Measurements from ENCODE around the gene TXN. TPM values are rescaled to one million over a fixed set of nuclear protein-coding genes. Genes with fewer than 3 reads are reported as not detected.

The TXN gene
- total and polyA plus RNA-seq, 2 of the 4 experiments (the other 2 are of a cell fraction): 277 to 578 TPM

DNA sequence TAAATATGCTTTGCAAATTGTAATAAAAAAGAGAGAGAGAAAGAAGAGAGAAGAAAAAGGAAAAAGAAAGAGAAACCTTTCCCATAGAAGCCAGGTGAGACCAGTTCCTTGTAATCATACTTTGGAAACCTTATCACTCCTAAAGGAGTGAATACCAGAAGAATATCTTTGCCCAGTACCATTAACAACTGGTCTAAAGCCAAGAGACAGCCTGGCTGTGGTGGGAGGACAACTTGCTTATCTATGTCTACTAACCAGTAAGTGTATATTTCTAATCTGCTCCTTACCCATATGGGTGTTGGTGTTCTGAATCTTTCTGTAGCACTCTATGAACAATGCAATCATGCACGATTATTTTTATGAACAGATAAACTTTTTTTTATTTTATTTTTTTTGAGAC lies 10.5 kb upstream of the TXN start:
- Histone ChIP-seq H3K14ac (replicated peaks; ENCODE audit: low read depth, low read length) (no peak overlapping the region), H3K36me3 (ENCODE audit: control insufficient read depth, insufficient read depth, low read length) (no peaks in the 10 kb centered on the region), H3K9ac (ENCODE audit: low read depth, low read length) (no peak overlapping the region), H4K5ac (ENCODE audit: low read depth, low read length) (no peak overlapping the region), H3K18ac (ENCODE audit: low read depth, low read length) (no peak overlapping the region), H3K27me3 (ENCODE audit: control insufficient read depth, insufficient read depth, low read length) (no peaks in the 10 kb centered on the region), H3K23ac (ENCODE audit: low read depth, low read length) (no peak overlapping the region), H2AFZ (replicated peaks; ENCODE audit: low read length, poor library complexity) (no peak overlapping the region), H3K9me3 (ENCODE audit: control insufficient read depth, insufficient read depth, low read length) (no peaks in the 10 kb centered on the region), H2AK9ac (replicated peaks; ENCODE audit: low read depth, low read length, poor library complexity) (no peak overlapping the region), H2BK20ac (ENCODE audit: low read depth, low read length) (no peak overlapping the region), H3K4ac (ENCODE audit: low read depth, low read length) (no peak overlapping the region), H3K56ac (ENCODE audit: extremely low read depth, insufficient read depth, low read length) (no peak overlapping the region), H3K4me1 (ENCODE audit: control insufficient read depth, insufficient read depth, low read length) (no peaks in the 10 kb centered on the region), H3K9me1 (ENCODE audit: insufficient read depth, low read length) (no peaks in the 10 kb centered on the region), H2BK15ac (ENCODE audit: low read depth, low read length) (no peak overlapping the region), H3K27ac (ENCODE audit: insufficient read depth, low read length) (no peak overlapping the region), H4K20me1 (ENCODE audit: insufficient read depth, low read length) (no peaks in the 10 kb centered on the region), H3K4me2 (ENCODE audit: low read depth, low read length) (no peak overlapping the region), H2AK5ac (ENCODE audit: low read depth, low read length) (no peak overlapping the region), H2BK5ac (ENCODE audit: low read depth, low read length, poor library complexity, severe bottlenecking) (no peak overlapping the region), H3K79me1 (ENCODE audit: low read depth in 1 of 2, low read length in 2 of 2) (no peaks in the 10 kb centered on the region), H3K4me3 (ENCODE audit: insufficient read depth, low read depth, low read length) (no peak overlapping the region), H4K8ac (ENCODE audit: low read depth in 2 of 2, low read length in 2 of 2) (no peak overlapping the region), H4K91ac (ENCODE audit: insufficient read depth, low read depth, low read length) (no peak overlapping the region), H2BK120ac (ENCODE audit: low read depth, low read length) (no peak overlapping the region)
- DNase-seq (no peak), ATAC-seq (ENCODE audit: low read depth) (no peak)
- POLR2A ChIA-PET (ENCODE audit: unreplicated experiment): no interaction called here
- no TSS peak for BruUV-seq (replicated peaks)
- dilution Hi-C loops (cut with HindIII; ENCODE audit: low sequenced_read_pairs, unreplicated experiment) (no loop called here), in situ Hi-C loops (cut with MboI; ENCODE audit: low sequenced_read_pairs) (no loop called here), intact Hi-C loops (cut with micrococcal nuclease) (no loop called here)
- no peak for TF ChIP-seq NFE2L2 (IDR thresholded peaks at IDR 0.05; ENCODE audit: low read depth, low read length)
- TF ChIP-seq, protein P1, sequence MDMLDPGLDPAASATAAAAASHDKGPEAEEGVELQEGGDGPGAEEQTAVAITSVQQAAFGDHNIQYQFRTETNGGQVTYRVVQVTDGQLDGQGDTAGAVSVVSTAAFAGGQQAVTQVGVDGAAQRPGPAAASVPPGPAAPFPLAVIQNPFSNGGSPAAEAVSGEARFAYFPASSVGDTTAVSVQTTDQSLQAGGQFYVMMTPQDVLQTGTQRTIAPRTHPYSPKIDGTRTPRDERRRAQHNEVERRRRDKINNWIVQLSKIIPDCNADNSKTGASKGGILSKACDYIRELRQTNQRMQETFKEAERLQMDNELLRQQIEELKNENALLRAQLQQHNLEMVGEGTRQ (IDR thresholded peaks at IDR 0.05; ENCODE audit: low read depth, low read length): no peak
- TF ChIP-seq, protein P2, sequence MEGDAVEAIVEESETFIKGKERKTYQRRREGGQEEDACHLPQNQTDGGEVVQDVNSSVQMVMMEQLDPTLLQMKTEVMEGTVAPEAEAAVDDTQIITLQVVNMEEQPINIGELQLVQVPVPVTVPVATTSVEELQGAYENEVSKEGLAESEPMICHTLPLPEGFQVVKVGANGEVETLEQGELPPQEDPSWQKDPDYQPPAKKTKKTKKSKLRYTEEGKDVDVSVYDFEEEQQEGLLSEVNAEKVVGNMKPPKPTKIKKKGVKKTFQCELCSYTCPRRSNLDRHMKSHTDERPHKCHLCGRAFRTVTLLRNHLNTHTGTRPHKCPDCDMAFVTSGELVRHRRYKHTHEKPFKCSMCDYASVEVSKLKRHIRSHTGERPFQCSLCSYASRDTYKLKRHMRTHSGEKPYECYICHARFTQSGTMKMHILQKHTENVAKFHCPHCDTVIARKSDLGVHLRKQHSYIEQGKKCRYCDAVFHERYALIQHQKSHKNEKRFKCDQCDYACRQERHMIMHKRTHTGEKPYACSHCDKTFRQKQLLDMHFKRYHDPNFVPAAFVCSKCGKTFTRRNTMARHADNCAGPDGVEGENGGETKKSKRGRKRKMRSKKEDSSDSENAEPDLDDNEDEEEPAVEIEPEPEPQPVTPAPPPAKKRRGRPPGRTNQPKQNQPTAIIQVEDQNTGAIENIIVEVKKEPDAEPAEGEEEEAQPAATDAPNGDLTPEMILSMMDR (conservative IDR thresholded peaks at IDR 0.05; ENCODE audit: low read depth, low read length): no peak
- TF ChIP-seq MAFK (IDR thresholded peaks at IDR 0.05; ENCODE audit: low read depth, low read length): no peak
- no peak for TF ChIP-seq CHD1 (IDR thresholded peaks at IDR 0.05; ENCODE audit: low read depth, low read length)
- TF ChIP-seq RAD21 (IDR thresholded peaks at IDR 0.05; ENCODE audit: low read length): no peak
- TF ChIP-seq BHLHE40 (IDR thresholded peaks at IDR 0.05; ENCODE audit: low read depth, low read length): no peak
- no peak for TF ChIP-seq FOS (IDR thresholded peaks at IDR 0.05; ENCODE audit: low read depth, low read length)
- TF ChIP-seq MXI1 (IDR thresholded peaks at IDR 0.05; ENCODE audit: borderline replicate concordance, low read depth, low read length): no peak
- TF ChIP-seq SMC3 (IDR thresholded peaks at IDR 0.05; ENCODE audit: low read depth, low read length): no peak
- TF ChIP-seq, protein P3, sequence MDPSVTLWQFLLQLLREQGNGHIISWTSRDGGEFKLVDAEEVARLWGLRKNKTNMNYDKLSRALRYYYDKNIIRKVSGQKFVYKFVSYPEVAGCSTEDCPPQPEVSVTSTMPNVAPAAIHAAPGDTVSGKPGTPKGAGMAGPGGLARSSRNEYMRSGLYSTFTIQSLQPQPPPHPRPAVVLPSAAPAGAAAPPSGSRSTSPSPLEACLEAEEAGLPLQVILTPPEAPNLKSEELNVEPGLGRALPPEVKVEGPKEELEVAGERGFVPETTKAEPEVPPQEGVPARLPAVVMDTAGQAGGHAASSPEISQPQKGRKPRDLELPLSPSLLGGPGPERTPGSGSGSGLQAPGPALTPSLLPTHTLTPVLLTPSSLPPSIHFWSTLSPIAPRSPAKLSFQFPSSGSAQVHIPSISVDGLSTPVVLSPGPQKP (IDR thresholded peaks at IDR 0.05; ENCODE audit: borderline replicate concordance, low read depth, low read length): no peak
- TF ChIP-seq MAZ (IDR thresholded peaks at IDR 0.05; ENCODE audit: borderline replicate concordance, low read depth, low read length): no peak
- TF ChIP-seq POLR2A (IDR thresholded peaks at IDR 0.05; ENCODE audit: low read depth, low read length): no peak
- no peak for TF ChIP-seq RCOR1 (IDR thresholded peaks at IDR 0.05; ENCODE audit: insufficient replicate concordance, low read length)
- no peak for TF ChIP-seq RFX5 (IDR thresholded peaks at IDR 0.05; ENCODE audit: low read depth, low read length)
- TF ChIP-seq CEBPB (IDR thresholded peaks at IDR 0.05; ENCODE audit: low read depth, low read length): no peak
- WGBS, 2 experiments (ENCODE audit: extremely low coverage in 2 of 2, insufficient read length in 1 of 2): no CpG with 5 or more reads among the region's 1 CpG
- CTCF ChIA-PET: no interaction called here

Measured in IMR-90 (cell line).